Mucosa of descending colon (tissue), 3 donors: Measurements from ENCODE around the gene SPCS2. TPM values are rescaled to one million over a fixed set of nuclear protein-coding genes. Genes with fewer than 3 reads are reported as not detected.
"Not testable (repeated sequence)": the region's sequence is repeated elsewhere in the genome, so short reads cannot be mapped to it uniquely, and the experiment has no call there.

Experiments used
- ATAC-seq: fragments of 200-7000 bp; cut with Tn5 transposase; one replicate; pipeline ENCODE4 v1.9.1; 2020; ENCODE audit warnings: mild to moderate bottlenecking, moderate library complexity
- DNase-seq, 3 donors: peaks; one replicate each; pipeline ENCODE4 v3.0.0-alpha.2; 2020
- H3K36me3 ChIP-seq: fragments of 200-600 bp; one replicate; pipeline ENCODE4 v1.8.0; 2021; ENCODE audit warnings: low read depth, mild to moderate bottlenecking
- H3K4me1 ChIP-seq: fragments of 200-600 bp; one replicate; pipeline ENCODE4 v1.8.0; 2021; ENCODE audit warnings: low read depth, mild to moderate bottlenecking
- H3K4me3 ChIP-seq: fragments of 200-600 bp; one replicate; pipeline ENCODE4 v1.8.0; 2021; ENCODE audit warnings: mild to moderate bottlenecking
- H3K9me3 ChIP-seq: fragments of 200-600 bp; one replicate; pipeline ENCODE4 v1.8.0; 2021; ENCODE audit warnings: mild to moderate bottlenecking
- intact Hi-C, 2 donors: fragments of 100-400 bp; cut with DNase I in 1 of 2; cut with micrococcal nuclease in 1 of 2; formaldehyde crosslinking; loops; one replicate each; pipeline versions ENCODE4 v1.11.0 to v1.11.1; 2022; cut with DNase I, micrococcal nuclease
- total RNA-seq, 3 donors: library from RNA; stranded (reverse); fragmentation: NEBNext Ultra II Directional in 2 of 3; extraction: Animal tissue kit (Norgen Biotek cat#: 25700) in 2 of 3; gene quantifications; one replicate each; pipeline versions ENCODE4 v1.2.1 to v1.2.4, GENCODE V29; 2021 to 2023
- TF ChIP-seq, protein P1 (sequence below): fragments of 200-600 bp; IDR thresholded peaks from one replicate; pipeline ENCODE4 v1.8.0; 2022; ENCODE audit warnings: antibody characterized with exemption, mild to moderate bottlenecking
- donor health status: DM: no; HTN: no; CAD: no; lungs with moderate emphysema.
- donor health status: DM: no; HTN: no; CAD: no.
- donor health status: DM: no; HTN: yes; CAD: no.

Gene SPCS2
- total RNA-seq, 3 donors from 2014 or later = 117 to 160 (median 119) TPM

DNA sequence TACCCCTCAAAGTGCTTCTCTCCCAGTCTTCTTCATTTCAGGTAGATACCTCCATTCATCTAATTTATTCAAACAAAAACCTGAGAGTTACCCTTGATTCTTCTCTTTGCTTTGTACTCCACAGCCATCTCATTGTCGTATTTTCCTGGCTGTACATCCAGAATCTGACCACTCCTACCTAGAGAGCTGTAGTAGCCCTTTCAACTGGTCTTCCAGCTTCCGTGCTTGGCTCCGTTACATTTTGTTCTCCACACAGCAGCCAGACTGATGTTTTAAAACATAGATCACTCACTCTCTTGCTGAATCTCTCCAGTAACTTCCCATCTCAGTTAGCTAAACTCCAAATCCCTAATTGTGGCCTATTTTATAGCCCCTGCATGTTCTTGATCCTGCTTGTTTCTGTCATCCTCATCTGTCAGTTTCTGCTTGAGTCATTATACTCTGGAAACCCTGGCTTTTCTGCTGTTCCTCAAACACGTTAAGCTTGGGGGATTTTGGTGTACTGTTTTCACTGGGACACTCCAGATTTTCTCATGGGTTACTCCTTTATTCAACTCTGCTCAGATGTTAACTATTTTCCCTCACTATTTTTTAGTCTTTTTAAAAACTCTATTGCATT lies 7.4 kb downstream of the SPCS2 start:
- H3K4me3 ChIP-seq = no peak overlapping the region
- no peaks in the 10 kb centered on the region for H3K9me3 ChIP-seq
- intact Hi-C loops = no loop called here
- DNase-seq (no peak), ATAC-seq (no peak)
- peaks cover 5% of the 10 kb centered on the region for H3K36me3 ChIP-seq
- H3K4me1 ChIP-seq = no peaks in the 10 kb centered on the region
- TF ChIP-seq, protein P1, sequence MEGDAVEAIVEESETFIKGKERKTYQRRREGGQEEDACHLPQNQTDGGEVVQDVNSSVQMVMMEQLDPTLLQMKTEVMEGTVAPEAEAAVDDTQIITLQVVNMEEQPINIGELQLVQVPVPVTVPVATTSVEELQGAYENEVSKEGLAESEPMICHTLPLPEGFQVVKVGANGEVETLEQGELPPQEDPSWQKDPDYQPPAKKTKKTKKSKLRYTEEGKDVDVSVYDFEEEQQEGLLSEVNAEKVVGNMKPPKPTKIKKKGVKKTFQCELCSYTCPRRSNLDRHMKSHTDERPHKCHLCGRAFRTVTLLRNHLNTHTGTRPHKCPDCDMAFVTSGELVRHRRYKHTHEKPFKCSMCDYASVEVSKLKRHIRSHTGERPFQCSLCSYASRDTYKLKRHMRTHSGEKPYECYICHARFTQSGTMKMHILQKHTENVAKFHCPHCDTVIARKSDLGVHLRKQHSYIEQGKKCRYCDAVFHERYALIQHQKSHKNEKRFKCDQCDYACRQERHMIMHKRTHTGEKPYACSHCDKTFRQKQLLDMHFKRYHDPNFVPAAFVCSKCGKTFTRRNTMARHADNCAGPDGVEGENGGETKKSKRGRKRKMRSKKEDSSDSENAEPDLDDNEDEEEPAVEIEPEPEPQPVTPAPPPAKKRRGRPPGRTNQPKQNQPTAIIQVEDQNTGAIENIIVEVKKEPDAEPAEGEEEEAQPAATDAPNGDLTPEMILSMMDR = no peak

DNA sequence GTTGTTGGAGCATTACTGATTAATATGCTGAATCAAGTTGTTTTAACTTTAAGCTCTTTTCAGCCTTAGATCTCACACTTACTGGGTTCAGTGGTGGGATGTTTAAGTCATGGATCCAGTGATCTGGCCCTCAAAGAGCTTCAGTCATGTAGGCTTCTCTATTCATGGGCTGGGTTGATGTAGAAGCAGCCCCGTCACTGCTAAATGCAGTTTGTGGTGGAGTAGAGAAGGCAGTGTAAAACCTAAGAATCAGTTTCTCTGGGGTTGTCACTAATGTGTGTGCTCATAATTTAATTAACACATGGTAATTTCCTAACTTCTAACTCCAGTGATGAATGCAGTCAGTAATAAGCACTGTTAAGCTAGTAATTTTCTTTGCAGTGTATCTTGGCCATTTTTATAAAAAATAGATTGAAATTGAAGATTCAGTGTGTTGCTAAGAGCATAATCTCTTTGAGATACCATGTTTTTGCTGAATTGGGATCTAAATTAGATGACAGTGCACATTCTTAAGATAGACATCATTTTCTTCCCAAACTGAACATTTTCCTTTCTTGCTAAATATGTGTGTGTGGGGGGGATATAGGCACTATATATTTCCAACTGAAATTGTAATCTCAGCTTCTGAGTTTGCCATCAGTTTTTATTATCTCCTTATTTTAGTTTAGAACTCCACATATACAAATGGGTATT lies 9.0 kb downstream of the SPCS2 start:
- Histone ChIP-seq H3K36me3 (peaks cover 5% of the 10 kb centered on the region), H3K9me3 (no peaks in the 10 kb centered on the region), H3K4me3 (no peak overlapping the region), H3K4me1 (no peaks in the 10 kb centered on the region)
- no peak for ATAC-seq
- TF ChIP-seq, protein P1 = no peak
- intact Hi-C loops = no loop called here
- no peak for DNase-seq

DNA sequence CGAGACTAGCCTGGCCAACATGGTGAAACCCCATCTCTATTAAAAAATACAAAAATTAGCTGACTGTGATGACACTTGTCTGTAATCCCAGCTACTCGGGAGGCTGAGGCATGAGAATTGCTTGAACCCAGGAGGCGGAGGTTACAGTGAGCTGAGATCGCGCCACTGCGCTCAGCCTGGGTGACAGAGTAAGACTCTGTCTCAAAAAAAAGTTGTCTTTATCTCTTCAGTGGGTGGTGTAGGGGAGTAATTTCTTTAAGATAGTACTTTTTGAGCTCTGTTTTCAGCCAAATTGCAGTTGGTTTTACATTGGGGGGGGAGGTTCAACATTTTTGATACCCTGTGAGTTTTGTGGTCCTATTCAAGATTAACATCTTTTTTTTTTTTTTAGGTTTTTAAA lies 11.1 kb downstream of the SPCS2 start:
- H3K4me3 ChIP-seq, intact Hi-C loops: not testable (repeated sequence)

DNA sequence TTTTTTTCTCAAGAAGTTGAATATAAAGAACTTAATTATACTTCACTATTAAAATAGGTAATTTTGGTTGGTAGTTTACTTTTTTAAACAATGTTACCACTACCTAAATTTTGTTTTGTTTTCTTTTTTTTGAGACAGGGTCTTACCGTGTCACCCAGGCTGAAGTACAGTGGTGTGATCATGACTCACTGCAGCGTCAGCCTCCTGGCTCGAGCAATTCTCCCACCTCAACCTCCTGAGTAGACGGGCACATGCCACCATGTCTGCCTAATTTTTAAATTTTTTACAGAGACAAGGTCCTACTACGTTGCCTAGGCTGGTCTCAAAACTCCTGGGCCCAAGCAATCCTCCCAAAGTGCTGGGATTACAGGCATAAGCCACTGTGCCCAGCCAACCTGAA lies 17.6 kb downstream of the SPCS2 start:
- intact Hi-C loops = no loop called here
- ATAC-seq = no peak
- H3K36me3 ChIP-seq = no peaks in the 10 kb centered on the region
- no peak overlapping the region for H3K4me3 ChIP-seq
- no peaks in the 10 kb centered on the region for H3K9me3 ChIP-seq
- DNase-seq = no peak
- TF ChIP-seq, protein P1 = no peak
- H3K4me1 ChIP-seq = no peaks in the 10 kb centered on the region

More for the DNA sequence above, 11.1 kb downstream of the SPCS2 start:
- not testable (repeated sequence) for ATAC-seq, DNase-seq, H3K36me3 ChIP-seq, H3K4me1 ChIP-seq, H3K9me3 ChIP-seq

DNA sequence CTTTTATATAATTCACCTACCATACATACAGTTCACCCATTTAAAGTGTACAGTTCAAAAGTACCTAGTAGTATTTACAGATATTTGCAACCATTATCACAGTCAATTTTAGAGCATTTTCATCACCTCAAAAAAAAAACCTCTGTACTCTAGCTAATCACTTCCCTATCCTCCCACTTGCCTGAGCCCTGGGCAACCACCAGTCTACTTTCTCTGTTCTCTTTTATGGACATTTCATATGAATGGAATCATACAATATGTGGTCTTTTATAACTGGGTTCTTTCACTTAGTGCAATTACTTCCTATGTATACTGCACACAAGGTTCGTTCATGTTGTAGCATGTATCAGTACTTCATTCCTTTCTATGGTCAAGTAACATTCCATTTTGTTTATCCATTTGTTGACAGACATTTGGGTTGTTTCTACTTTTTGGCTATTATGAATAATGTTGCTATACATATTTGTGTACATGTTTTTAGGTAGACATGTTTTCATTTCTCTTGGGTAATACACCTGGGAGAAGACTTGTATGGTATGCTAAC lies 21.9 kb downstream of the SPCS2 start:
- DNase-seq = no peak
- intact Hi-C loops = no loop called here
- Histone ChIP-seq H3K4me1 (no peaks in the 10 kb centered on the region), H3K9me3 (no peaks in the 10 kb centered on the region), H3K36me3 (no peaks in the 10 kb centered on the region), H3K4me3 (no peak overlapping the region)
- no peak for ATAC-seq
- TF ChIP-seq, protein P1 = no peak

DNA sequence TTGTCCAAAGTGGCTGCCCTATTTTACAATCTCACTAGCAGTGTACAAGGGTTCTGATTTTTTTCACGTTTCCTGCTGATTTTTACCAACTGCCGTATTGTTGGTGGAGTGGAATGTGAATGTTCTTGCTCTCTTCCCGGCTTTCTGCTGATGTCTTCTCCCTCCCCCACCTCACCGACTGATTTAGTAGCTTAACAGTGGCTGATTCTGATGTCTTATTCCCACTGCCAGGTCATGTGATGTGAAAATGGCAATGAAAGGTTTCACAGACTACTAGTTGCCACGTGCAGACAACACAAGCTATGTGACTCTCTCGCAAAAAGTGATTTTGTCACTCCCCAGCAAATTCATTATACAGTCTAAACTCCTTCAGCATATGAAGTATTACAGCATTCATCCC lies 22.4 kb downstream of the SPCS2 start:
- no peaks in the 10 kb centered on the region for H3K4me1 ChIP-seq
- H3K4me3 ChIP-seq = no peak overlapping the region
- no peaks in the 10 kb centered on the region for H3K36me3 ChIP-seq
- TF ChIP-seq, protein P1 = no peak
- no peaks in the 10 kb centered on the region for H3K9me3 ChIP-seq
- intact Hi-C loops = no loop called here
- no peak for ATAC-seq
- DNase-seq = no peak
